Astrocyte of the cerebellum (primary cell): ENCODE results near the gene COBLL1.
A peak's percentile ranks its signal among the peaks of the same experiment; 100 is the strongest.

Experiments
- DNase-seq: peaks from one replicate; pipeline ENCODE4 v3.0.0-alpha.2; 2011; ENCODE audit warnings: low read depth
- H3K4me3 ChIP-seq: 2 replicates; pipeline ENCODE4 v1.5.1; 2011; ENCODE audit warnings: mild to moderate bottlenecking, low read depth, low read length, moderate library complexity
- CTCF ChIP-seq: IDR thresholded peaks from 2 replicates; pipeline ENCODE4 v1.5.1; 2012; ENCODE audit warnings: low read length, low read depth, moderate library complexity, mild to moderate bottlenecking; ENCODE audit errors: missing control alignments
- in situ Hi-C: cut with HindIII; loops from 2 replicates; pipeline ENCODE4 v1.10.0; 2017; ENCODE audit warnings: low sequenced_read_pairs

Gene COBLL1

GRCh38 chr2:164746713-164747112 is 94.9 kb downstream of the COBLL1 start:
- no peak overlapping the region for H3K4me3 ChIP-seq
- DNase-seq: no peak
- in situ Hi-C loops: no loop called here
- TF ChIP-seq CTCF: no peak

GRCh38 chr2:164745012-164745797 is 96.4 kb downstream of the COBLL1 start:
- TF ChIP-seq CTCF: no peak
- in situ Hi-C loops: no loop called here
- no peak overlapping the region for H3K4me3 ChIP-seq
- DNase-seq: no peak

GRCh38 chr2:164742738-164743317 is 98.8 kb downstream of the COBLL1 start:
- in situ Hi-C loops: no loop called here
- DNase-seq: no peak
- H3K4me3 ChIP-seq: no peak overlapping the region
- no peak for TF ChIP-seq CTCF

GRCh38 chr2:164739966-164740365 is 101.7 kb downstream of the COBLL1 start:
- no peak overlapping the region for H3K4me3 ChIP-seq
- DNase-seq: no peak
- no peak for TF ChIP-seq CTCF
- in situ Hi-C loops: no loop called here

DNA sequence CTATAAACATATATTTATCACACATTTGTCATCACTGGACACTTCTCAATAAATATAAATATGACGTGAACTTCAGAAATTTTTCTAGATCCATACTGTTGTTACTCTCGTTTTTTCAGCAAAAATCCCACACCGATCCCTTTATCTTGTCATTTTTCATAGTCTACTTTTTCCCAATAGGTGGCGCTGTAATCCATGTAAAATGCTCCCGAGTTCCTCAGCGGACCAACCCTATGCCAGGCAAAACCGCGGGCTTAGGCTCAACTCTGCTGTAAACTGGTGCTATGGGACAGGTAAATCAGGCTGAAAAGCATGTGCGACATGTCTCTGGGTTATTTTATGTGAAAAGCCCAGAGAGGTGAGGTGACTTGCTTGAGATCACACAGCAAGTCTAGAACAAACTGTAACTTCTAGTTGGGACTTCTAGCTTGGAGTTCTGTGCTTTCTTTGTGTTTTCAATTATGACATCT is 104.0 kb downstream of the COBLL1 start:
- H3K4me3 ChIP-seq: no peak overlapping the region
- DNase-seq: peak; percentile 42
- in situ Hi-C loops: no loop called here

More for the DNA sequence above, 104.0 kb downstream of the COBLL1 start:
- TF ChIP-seq CTCF: peak; percentile 64
